ENCODE data around the gene ENDOG.
"Not testable (repeated sequence)": the region's sequence is repeated elsewhere in the genome, so short reads cannot be mapped to it uniquely, and the experiment has no call there.

Gene ENDOG

GRCh38 chr9:128818099-128818838, at the start of gene ENDOG:
Gene ENDOG, plus strand, starts transcription at chr9:128818500. Its CDS starts 185 bp downstream, at chr9:128818685.
- FAIRE-seq = peak; percentile 66

GRCh38 chr9:128768606-128769005, 49.7 kb upstream of the ENDOG start:
- FAIRE-seq = no peak

GRCh38 chr9:128770286-128771030, 47.8 kb upstream of the ENDOG start:
- FAIRE-seq = no peak

GRCh38 chr9:128771094-128771721, 47.1 kb upstream of the ENDOG start:
- no peak for FAIRE-seq

- FAIRE-seq = no peak
Observed at GRCh38 chr9:128771745-128772519, 46.4 kb upstream of the ENDOG start, which contains the start of gene ZER1. Gene ZER1, minus strand, starts transcription at chr9:128771927. Its CDS starts 16,362 bp downstream, at chr9:128755565.

GRCh38 chr9:128773049-128773448, 45.3 kb upstream of the ENDOG start:
- no peak for FAIRE-seq

- no peak for FAIRE-seq
Observed at GRCh38 chr9:128774804-128775203, 43.5 kb upstream of the ENDOG start.

- FAIRE-seq = not testable (repeated sequence)
Observed at GRCh38 chr9:128780093-128780492, 38.2 kb upstream of the ENDOG start.

GRCh38 chr9:128781187-128782070, 36.9 kb upstream of the ENDOG start:
- FAIRE-seq = no peak

- no peak for FAIRE-seq
Observed at GRCh38 chr9:128782669-128783068, 35.6 kb upstream of the ENDOG start.

- FAIRE-seq = no peak
Observed at GRCh38 chr9:128785427-128785826, 32.9 kb upstream of the ENDOG start.

GRCh38 chr9:128786681-128787601, 31.4 kb upstream of the ENDOG start, which contains the start of gene TBC1D13:
Gene TBC1D13, plus strand, starts transcription at chr9:128787253. Its CDS starts 101 bp downstream, at chr9:128787354.
- FAIRE-seq = no peak

GRCh38 chr9:128787659-128788058, 30.6 kb upstream of the ENDOG start:
- FAIRE-seq = no peak

GRCh38 chr9:128788445-128788844, 29.9 kb upstream of the ENDOG start:
- no peak for FAIRE-seq

- FAIRE-seq = no peak
Observed at GRCh38 chr9:128790536-128790935, 27.8 kb upstream of the ENDOG start.

GRCh38 chr9:128792134-128792533, 26.2 kb upstream of the ENDOG start:
- FAIRE-seq = no peak

GRCh38 chr9:128792978-128793686, 25.2 kb upstream of the ENDOG start:
- no peak for FAIRE-seq

GRCh38 chr9:128794961-128795360, 23.3 kb upstream of the ENDOG start:
- not testable (repeated sequence) for FAIRE-seq

- no peak for FAIRE-seq
Observed at GRCh38 chr9:128798896-128799295, 19.4 kb upstream of the ENDOG start.

- FAIRE-seq = no peak
Observed at GRCh38 chr9:128800061-128800460, 18.2 kb upstream of the ENDOG start.
